NAMALWA (cell line): ENCODE data around the gene HDAC4.

Source experiments
- DNase-seq: peaks from one replicate; pipeline ENCODE4 v3.0.0-alpha.2; 2015; ENCODE audit warnings: low spot score

Gene HDAC4

GRCh38 chr2:239307921-239308613, 92.8 kb downstream of the HDAC4 start:
- no peak for DNase-seq

GRCh38 chr2:239307221-239307569, 93.6 kb downstream of the HDAC4 start:
- DNase-seq = no peak

GRCh38 chr2:239306274-239307220, 94.3 kb downstream of the HDAC4 start:
- DNase-seq = no peak

GRCh38 chr2:239305771-239306170, 95.0 kb downstream of the HDAC4 start:
- DNase-seq = no peak

GRCh38 chr2:239305222-239305575, 95.6 kb downstream of the HDAC4 start:
- DNase-seq = no peak

GRCh38 chr2:239304533-239305221, 96.1 kb downstream of the HDAC4 start:
- DNase-seq = no peak

GRCh38 chr2:239303711-239304532, 96.9 kb downstream of the HDAC4 start:
- DNase-seq = no peak

GRCh38 chr2:239302808-239303557, 97.8 kb downstream of the HDAC4 start:
- no peak for DNase-seq

GRCh38 chr2:239302083-239302807, 98.6 kb downstream of the HDAC4 start:
- DNase-seq = no peak

GRCh38 chr2:239300871-239301735, 99.7 kb downstream of the HDAC4 start:
- DNase-seq = no peak

- DNase-seq = no peak
Observed at GRCh38 chr2:239300242-239300641, 100.6 kb downstream of the HDAC4 start.

- no peak for DNase-seq
Observed at GRCh38 chr2:239299218-239299939, 101.4 kb downstream of the HDAC4 start.

- DNase-seq = peak; percentile 41
Observed at GRCh38 chr2:239298116-239298804, 102.6 kb downstream of the HDAC4 start.

- DNase-seq = no peak
Observed at GRCh38 chr2:239297142-239298004, 103.4 kb downstream of the HDAC4 start.

GRCh38 chr2:239296020-239296932, 104.5 kb downstream of the HDAC4 start:
- DNase-seq = no peak

- DNase-seq = no peak
Observed at GRCh38 chr2:239295377-239296019, 105.3 kb downstream of the HDAC4 start.
